HL-60 (cell line): ENCODE results near the gene CACNG8.

Source experiments
- DNase-seq, 2 experiments: peaks; one replicate each; pipeline ENCODE4 v3.0.0-alpha.2; 2010 to 2020; ENCODE audit warnings: low read depth in 1 of 2, low spot score in 1 of 2
- H3K27ac ChIP-seq: fragments of 250-450 bp; sonication (Bioruptor Pico); replicated peaks from 2 replicates; pipeline ENCODE4 v1.5.1; 2020; ENCODE audit warnings: mild to moderate bottlenecking, moderate library complexity
- H3K27me3 ChIP-seq: fragments of 250-450 bp; sonication (Bioruptor Pico); 2 replicates; pipeline ENCODE4 v1.5.1; 2021; ENCODE audit warnings: mild to moderate bottlenecking, moderate library complexity; ENCODE audit not compliant: insufficient read depth, poor library complexity, severe bottlenecking
- H3K4me3 ChIP-seq: replicated peaks from 2 replicates; pipeline ENCODE4 v1.5.1; 2011; ENCODE audit warnings: mild to moderate bottlenecking, control low read depth, low read length; ENCODE audit not compliant: insufficient read depth
- GABPA ChIP-seq: IDR thresholded peaks from 2 replicates; pipeline ENCODE4 v1.6.1; 2012; ENCODE audit warnings: low read depth
- POLR2AphosphoS5 ChIP-seq: IDR thresholded peaks from 2 replicates; pipeline ENCODE4 v1.6.1; 2012; ENCODE audit warnings: low read depth
- REST ChIP-seq: IDR thresholded peaks from 2 replicates; pipeline ENCODE4 v1.6.1; 2012; ENCODE audit warnings: low read depth; ENCODE audit not compliant: insufficient replicate concordance
- SPI1 ChIP-seq: IDR thresholded peaks from 2 replicates; pipeline ENCODE4 v1.6.1; 2012; ENCODE audit warnings: low read depth, mild to moderate bottlenecking, borderline replicate concordance
- TF ChIP-seq, protein P1 (sequence below): IDR thresholded peaks from one replicate; pipeline ENCODE4 v1.5.1; 2011; ENCODE audit warnings: low read length, control low read depth, inconsistent platforms; ENCODE audit not compliant: insufficient read depth

Gene CACNG8

DNA sequence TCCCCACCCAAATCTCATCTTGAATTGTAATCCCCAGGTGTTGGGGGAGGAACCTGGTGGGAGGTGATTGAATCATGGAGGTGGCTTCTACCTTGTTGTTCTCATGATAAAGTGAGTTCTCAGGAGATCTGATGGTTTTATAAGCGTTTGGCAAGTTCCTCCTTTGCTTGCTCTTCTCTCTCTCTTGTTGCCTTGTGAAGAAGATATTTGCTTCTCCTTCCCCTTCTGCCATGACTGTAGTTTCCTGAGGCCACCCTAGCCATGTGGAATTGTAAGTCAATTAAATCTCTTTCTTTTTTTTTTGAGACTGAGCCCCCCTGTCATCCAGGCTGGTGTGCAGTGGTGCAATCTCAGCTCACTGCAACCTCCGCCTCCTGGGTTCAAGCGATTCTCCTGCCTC, 66.6 kb downstream of the CACNG8 start:
- TF ChIP-seq POLR2AphosphoS5: no peak
- TF ChIP-seq SPI1: no peak
- no peak for TF ChIP-seq GABPA
- TF ChIP-seq REST: no peak
- TF ChIP-seq, protein P1, sequence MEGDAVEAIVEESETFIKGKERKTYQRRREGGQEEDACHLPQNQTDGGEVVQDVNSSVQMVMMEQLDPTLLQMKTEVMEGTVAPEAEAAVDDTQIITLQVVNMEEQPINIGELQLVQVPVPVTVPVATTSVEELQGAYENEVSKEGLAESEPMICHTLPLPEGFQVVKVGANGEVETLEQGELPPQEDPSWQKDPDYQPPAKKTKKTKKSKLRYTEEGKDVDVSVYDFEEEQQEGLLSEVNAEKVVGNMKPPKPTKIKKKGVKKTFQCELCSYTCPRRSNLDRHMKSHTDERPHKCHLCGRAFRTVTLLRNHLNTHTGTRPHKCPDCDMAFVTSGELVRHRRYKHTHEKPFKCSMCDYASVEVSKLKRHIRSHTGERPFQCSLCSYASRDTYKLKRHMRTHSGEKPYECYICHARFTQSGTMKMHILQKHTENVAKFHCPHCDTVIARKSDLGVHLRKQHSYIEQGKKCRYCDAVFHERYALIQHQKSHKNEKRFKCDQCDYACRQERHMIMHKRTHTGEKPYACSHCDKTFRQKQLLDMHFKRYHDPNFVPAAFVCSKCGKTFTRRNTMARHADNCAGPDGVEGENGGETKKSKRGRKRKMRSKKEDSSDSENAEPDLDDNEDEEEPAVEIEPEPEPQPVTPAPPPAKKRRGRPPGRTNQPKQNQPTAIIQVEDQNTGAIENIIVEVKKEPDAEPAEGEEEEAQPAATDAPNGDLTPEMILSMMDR: no peak
- peak in 1 of 2 experiments; percentile 26 for DNase-seq
- no peak overlapping the region for H3K27ac ChIP-seq
- H3K4me3 ChIP-seq: no peak overlapping the region
- no peaks in the 10 kb centered on the region for H3K27me3 ChIP-seq

DNA sequence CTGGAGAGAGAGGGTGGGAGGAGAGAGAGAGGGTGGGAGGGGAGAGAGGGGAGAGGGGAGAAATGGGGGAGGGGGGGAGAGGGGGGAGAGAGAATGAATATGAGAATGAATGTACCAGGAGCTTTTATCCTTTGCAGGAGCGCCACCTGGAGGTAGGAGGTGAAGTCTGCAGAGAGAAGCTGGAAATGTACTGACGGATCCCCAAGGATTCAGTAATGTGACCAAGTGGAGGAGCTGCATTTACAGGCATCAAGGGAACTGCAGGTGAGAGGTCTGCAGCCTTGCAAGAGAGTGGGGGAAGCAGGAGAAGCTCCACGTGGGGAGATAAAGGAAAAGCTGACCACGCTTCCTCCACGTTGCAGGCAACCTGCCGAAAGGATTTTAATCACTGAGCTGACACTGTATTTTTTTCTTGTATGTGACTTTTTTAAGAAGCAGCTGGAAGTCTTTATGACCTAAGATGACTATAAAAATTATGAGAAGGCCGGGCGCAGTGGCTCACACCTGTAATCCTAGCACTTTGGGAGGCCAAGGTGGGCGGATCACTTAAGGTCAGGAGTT, 67.3 kb downstream of the CACNG8 start:
- TF ChIP-seq, protein P1: peak; percentile 75
- TF ChIP-seq REST: no peak
- Histone ChIP-seq H3K27ac (no peak overlapping the region), H3K4me3 (no peak overlapping the region), H3K27me3 (no peaks in the 10 kb centered on the region)
- peak in 1 of 2 experiments; percentile 65 for DNase-seq

DNA sequence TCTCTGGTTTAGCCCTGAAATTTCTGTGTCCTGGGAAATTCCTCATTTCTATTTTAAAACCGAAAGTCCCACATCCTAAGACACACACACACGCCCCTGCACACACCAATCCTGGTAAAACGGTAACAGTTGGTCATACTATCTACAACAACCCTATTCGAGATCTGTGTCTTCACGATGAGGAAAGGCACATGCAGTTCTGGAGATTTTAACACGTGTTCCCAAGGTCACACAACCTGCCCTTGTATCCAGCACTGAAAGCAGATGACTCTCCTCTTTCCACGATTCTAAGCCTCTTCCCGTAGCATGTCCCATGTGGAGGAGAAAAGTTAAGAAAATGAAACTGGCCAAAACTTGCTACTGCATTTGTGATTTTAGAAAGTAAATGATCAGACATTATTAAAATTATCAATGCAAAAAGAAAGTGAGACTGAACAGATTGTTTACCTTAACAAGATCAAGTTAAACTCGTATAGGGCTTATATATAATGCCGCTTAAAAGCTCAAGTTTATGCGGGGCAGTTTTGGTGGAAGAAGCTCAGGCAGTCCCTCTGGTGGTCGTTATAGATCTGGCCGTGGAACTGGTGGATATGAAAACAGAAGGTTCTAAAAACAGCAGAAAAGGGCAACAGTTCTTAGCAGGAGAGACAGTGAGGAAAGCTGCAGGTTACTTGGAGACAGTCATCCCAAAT, 68.3 kb downstream of the CACNG8 start:
- Histone ChIP-seq H3K27ac (no peak overlapping the region), H3K4me3 (no peak overlapping the region), H3K27me3 (no peaks in the 10 kb centered on the region)
- no peak for DNase-seq
- TF ChIP-seq GABPA: no peak
- no peak for TF ChIP-seq POLR2AphosphoS5

- no peak for DNase-seq
- H3K27me3 ChIP-seq: no peaks in the 10 kb centered on the region
Observed at GRCh38 chr19:54035215-54036178, 72.8 kb downstream of the CACNG8 start.

More at GRCh38 chr19:54035215-54036178, 72.8 kb downstream of the CACNG8 start:
- H3K4me3 ChIP-seq: no peak overlapping the region
- H3K27ac ChIP-seq: no peak overlapping the region
- TF ChIP-seq, protein P1: no peak
- no peak for TF ChIP-seq GABPA
- TF ChIP-seq SPI1: no peak
- no peak for TF ChIP-seq POLR2AphosphoS5
- no peak for TF ChIP-seq REST
